ENCODE results near the gene SRRM2. TPM values are rescaled to one million over a fixed set of nuclear protein-coding genes. Genes with fewer than 3 reads are reported as not detected.

Gene SRRM2
- total RNA-seq, 4 donors from 2014 or later: 73.9 to 398 (median 255) TPM

DNA sequence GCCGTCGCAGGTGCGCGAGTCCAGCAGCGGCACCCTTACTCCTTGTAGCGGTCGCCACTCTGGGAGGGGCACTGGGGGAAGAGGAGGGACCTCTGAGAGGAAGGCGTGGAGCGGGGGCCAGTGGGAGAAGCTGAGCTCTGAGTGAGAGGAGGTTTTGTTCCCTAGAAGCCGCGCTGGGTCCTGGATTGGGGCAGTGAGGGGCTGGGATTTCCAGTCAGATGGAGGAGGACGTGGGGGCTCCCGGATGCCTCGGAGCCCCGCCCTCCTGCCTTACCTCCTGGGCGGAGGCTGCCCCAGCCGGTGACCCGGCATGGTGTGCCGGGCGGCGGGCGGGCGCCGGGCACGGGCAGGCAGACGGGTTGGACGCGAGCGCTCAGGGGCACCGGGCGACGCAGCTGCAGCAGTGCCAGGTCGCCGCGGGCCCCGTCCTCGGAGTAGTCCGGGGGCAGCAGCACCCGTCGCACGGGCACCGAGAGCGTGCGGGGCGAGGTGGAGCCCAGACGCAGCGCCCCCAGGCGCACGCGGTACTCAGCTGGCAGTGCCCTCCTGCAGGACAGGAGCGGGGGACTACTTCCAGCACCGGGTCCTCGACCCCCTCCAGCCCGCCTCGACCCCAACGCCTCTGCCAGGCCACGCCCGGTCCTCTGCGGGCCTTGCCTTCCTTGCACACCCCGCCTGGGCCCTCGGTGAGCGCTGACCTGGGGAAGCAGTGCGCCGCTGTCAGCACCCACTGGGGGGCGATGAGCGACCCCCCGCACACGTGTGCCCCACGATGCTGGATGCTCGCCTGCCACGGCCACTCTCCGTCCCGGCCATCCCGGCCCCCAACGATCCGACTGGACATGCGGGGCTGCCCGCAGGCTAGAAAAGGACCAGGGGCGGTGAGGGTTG, 32.9 kb downstream of the SRRM2 start:
- peak; percentile 13 for ATAC-seq
- 0% methylated on average over 1 of the region's 79 CpGs; no CpG with 5 or more reads in 1 of the 2 donors for WGBS, 2 donors (ENCODE audit: low coverage in 1 of 2)
- Histone ChIP-seq H3K27ac (no peak overlapping the region), H3K27me3 (peaks cover 65% of the 10 kb centered on the region), H3K4me1 (peaks cover 0 to 14% (median 0%) of the 10 kb centered on the region in 3 donors), H3K9me3 (no peaks in the 10 kb centered on the region), H3K36me3 (no peaks in the 10 kb centered on the region), H3K4me3 (peak overlapping the region in 1 of 2 donors; percentile 45)
- TF ChIP-seq, protein P1, sequence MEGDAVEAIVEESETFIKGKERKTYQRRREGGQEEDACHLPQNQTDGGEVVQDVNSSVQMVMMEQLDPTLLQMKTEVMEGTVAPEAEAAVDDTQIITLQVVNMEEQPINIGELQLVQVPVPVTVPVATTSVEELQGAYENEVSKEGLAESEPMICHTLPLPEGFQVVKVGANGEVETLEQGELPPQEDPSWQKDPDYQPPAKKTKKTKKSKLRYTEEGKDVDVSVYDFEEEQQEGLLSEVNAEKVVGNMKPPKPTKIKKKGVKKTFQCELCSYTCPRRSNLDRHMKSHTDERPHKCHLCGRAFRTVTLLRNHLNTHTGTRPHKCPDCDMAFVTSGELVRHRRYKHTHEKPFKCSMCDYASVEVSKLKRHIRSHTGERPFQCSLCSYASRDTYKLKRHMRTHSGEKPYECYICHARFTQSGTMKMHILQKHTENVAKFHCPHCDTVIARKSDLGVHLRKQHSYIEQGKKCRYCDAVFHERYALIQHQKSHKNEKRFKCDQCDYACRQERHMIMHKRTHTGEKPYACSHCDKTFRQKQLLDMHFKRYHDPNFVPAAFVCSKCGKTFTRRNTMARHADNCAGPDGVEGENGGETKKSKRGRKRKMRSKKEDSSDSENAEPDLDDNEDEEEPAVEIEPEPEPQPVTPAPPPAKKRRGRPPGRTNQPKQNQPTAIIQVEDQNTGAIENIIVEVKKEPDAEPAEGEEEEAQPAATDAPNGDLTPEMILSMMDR (IDR thresholded peaks at IDR 0.05): no peak
- no peak for TF ChIP-seq POLR2A (IDR thresholded peaks at IDR 0.05)
- no peak for TF ChIP-seq EP300 (IDR thresholded peaks at IDR 0.05)
- TF ChIP-seq POLR2AphosphoS5 (IDR thresholded peaks at IDR 0.05): no peak

- no peak for ATAC-seq
- H3K27ac ChIP-seq: no peak overlapping the region
- no peak overlapping the region for H3K4me3 ChIP-seq
- H3K4me1 ChIP-seq: peaks cover 0 to 14% (median 0%) of the 10 kb centered on the region in 3 donors
- WGBS, 2 donors (ENCODE audit: low coverage in 1 of 2): 59 to 63% methylated on average over 8 to 10 of the region's 15 CpGs
- H3K36me3 ChIP-seq: no peaks in the 10 kb centered on the region
- TF ChIP-seq POLR2AphosphoS5 (IDR thresholded peaks at IDR 0.05) (no peak), EP300 (IDR thresholded peaks at IDR 0.05) (no peak)
- no peaks in the 10 kb centered on the region for H3K9me3 ChIP-seq
- H3K27me3 ChIP-seq: peaks cover 74% of the 10 kb centered on the region
These were observed 33.8 kb downstream of the SRRM2 start for GRCh38 chr16:2786061-2786825.

- TF ChIP-seq, protein P1 (IDR thresholded peaks at IDR 0.05): no peak
- TF ChIP-seq EP300 (IDR thresholded peaks at IDR 0.05) (no peak), POLR2A (IDR thresholded peaks at IDR 0.05) (no peak), POLR2AphosphoS5 (IDR thresholded peaks at IDR 0.05) (no peak)
- Histone ChIP-seq H3K9me3 (no peaks in the 10 kb centered on the region), H3K4me3 (no peak overlapping the region), H3K36me3 (no peaks in the 10 kb centered on the region), H3K27ac (no peak overlapping the region), H3K27me3 (peaks cover 79% of the 10 kb centered on the region), H3K4me1 (peaks cover 0 to 14% (median 0%) of the 10 kb centered on the region in 3 donors)
- WGBS, 2 donors (ENCODE audit: low coverage in 1 of 2): 67 to 89% methylated on average over 1 of the region's 3 CpGs
- no peak for ATAC-seq
These were observed 34.4 kb downstream of the SRRM2 start for GRCh38 chr16:2786826-2787151.

GRCh38 chr16:2787406-2787805, 35.0 kb downstream of the SRRM2 start, which contains the start of gene PRSS33:
PRSS33 (minus strand) TSS chr16:2787560; CDS start chr16:2786547, 1,013 bp downstream.
- no peak for ATAC-seq
- no peak within 1 kb of the TSS for H3K27ac ChIP-seq
- H3K27me3 ChIP-seq: peaks cover 83% of the 10 kb centered on the region
- H3K36me3 ChIP-seq: no peaks in the 10 kb centered on the region
- no peaks in the 10 kb centered on the region for H3K9me3 ChIP-seq
- H3K4me3 ChIP-seq: no peak within 1 kb of the TSS
- WGBS, 2 donors (ENCODE audit: low coverage in 1 of 2): 0 to 10% methylated on average over 1 to 2 of the region's 10 CpGs
- TF ChIP-seq EP300 (IDR thresholded peaks at IDR 0.05): no peak
- no peak for TF ChIP-seq POLR2A (IDR thresholded peaks at IDR 0.05)
- TF ChIP-seq POLR2AphosphoS5 (IDR thresholded peaks at IDR 0.05): no peak
- TF ChIP-seq, protein P1 (IDR thresholded peaks at IDR 0.05): no peak
- H3K4me1 ChIP-seq: peaks cover 0 to 14% (median 0%) of the 10 kb centered on the region in 3 donors

DNA sequence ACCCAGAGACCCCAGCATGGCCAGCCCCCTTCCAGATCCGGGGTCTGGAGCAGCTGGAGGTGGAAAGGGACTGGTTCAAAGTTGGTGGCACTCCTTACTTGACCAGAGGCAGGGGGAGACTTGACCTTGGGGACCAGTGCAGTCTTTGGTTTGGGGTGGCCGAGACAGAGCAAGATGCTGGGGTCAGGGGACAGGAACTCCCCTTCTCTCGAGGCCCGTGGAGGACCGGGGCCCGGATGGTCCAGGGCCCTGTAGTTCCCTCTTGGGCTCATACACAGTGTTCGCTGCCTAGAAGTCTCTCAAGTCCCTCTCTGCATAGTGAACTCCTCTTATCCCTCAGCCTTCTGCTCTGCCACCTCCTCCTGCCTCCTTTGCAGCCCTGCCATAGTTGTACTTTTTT, 35.5 kb downstream of the SRRM2 start:
- Histone ChIP-seq H3K9me3 (no peaks in the 10 kb centered on the region), H3K27ac (no peak overlapping the region), H3K36me3 (no peaks in the 10 kb centered on the region), H3K4me1 (peaks cover 0 to 14% (median 0%) of the 10 kb centered on the region in 3 donors), H3K27me3 (peaks cover 83% of the 10 kb centered on the region), H3K4me3 (no peak overlapping the region)
- TF ChIP-seq, protein P1 (IDR thresholded peaks at IDR 0.05): no peak
- TF ChIP-seq POLR2AphosphoS5 (IDR thresholded peaks at IDR 0.05) (no peak), POLR2A (IDR thresholded peaks at IDR 0.05) (no peak), EP300 (IDR thresholded peaks at IDR 0.05) (no peak)
- 54 to 58% methylated on average over 3 to 4 of the region's 7 CpGs for WGBS, 2 donors (ENCODE audit: low coverage in 1 of 2)
- ATAC-seq: no peak
